K562 (cell line): ENCODE data around the gene KLK14. TPM values are rescaled to one million over a fixed set of nuclear protein-coding genes. Genes with fewer than 3 reads are reported as not detected.
A peak's percentile ranks its signal among the peaks of the same experiment; 100 is the strongest.

Experiments used
- ATAC-seq: fragments of 200-7000 bp; cut with Tn5 transposase; 3 replicates; pipeline ENCODE4 v1.9.1; 2020; ENCODE audit warnings: moderate library complexity
- BruUV-seq: library from RNA; stranded (reverse); fragments of 400-500 nt; replicated peaks from 2 replicates; lab custom pipeline; 2021; lab: Mats Ljungman, UMichigan
- CTCF ChIA-PET: fragments of 300-600 bp; formaldehyde crosslinking; extraction: SDS; loops from one replicate; lab custom pipeline; 2021; ENCODE audit warnings: low intra/inter-chr PET ratio; lab: Yijun Ruan, JAX
- POLR2A ChIA-PET: fragments of 300-600, 350-650 bp; sonication (Branson Sonifier 250); formaldehyde crosslinking; extraction: SDS; loops from one replicate; lab custom pipeline; 2021; ENCODE audit warnings: antibody characterized with exemption, inconsistent platforms; lab: Yijun Ruan, JAX
- DNase-seq, 4 experiments: peaks; one replicate each; pipeline versions ENCODE4 v3.0.0 to v3.0.0-alpha.2; 2011 to 2018; ENCODE audit warnings: low spot score in 3 of 4, mixed read lengths in 3 of 4; ENCODE audit errors: extremely low read depth in 1 of 4
- FAIRE-seq: peaks from 2 replicates; lab custom pipeline; 2011; peaks lifted over from hg19 to GRCh38; lab: Jason Lieb, UNC
- H2AFZ ChIP-seq: 2 replicates; pipeline ENCODE4 v1.6.0; 2011; ENCODE audit warnings: low read depth, low read length, control low read depth, inconsistent platforms
- H3K27ac ChIP-seq: fragments of 200-600 bp; 3 replicates; pipeline ENCODE4 v1.8.0; 2011; ENCODE audit warnings: low read depth, mild to moderate bottlenecking, control low read depth, inconsistent platforms, low read length, moderate library complexity, mixed read lengths; ENCODE audit errors: extremely low read depth
- H3K27me3 ChIP-seq, 2 experiments: fragments of 300-600 bp in 1 of 2; 2 replicates in 1 of 2; 3 replicates in 1 of 2; pipeline versions ENCODE4 v1.6.0 to v1.8.0; 2011; ENCODE audit warnings: inconsistent platforms in 2 of 2, low read length in 2 of 2, mild to moderate bottlenecking in 1 of 2, mixed read lengths in 1 of 2, moderate library complexity in 1 of 2; ENCODE audit not compliant: control insufficient read depth in 2 of 2, insufficient read depth in 2 of 2
- H3K36me3 ChIP-seq: fragments of 300-600 bp; 3 replicates; pipeline ENCODE4 v1.8.0; 2011; ENCODE audit warnings: mild to moderate bottlenecking, low read length, inconsistent platforms; ENCODE audit not compliant: control insufficient read depth, insufficient read depth
- H3K4me1 ChIP-seq, 2 experiments: fragments of 200-600 bp in 1 of 2; replicated peaks in 1 of 2; 2 replicates in 1 of 2; 3 replicates in 1 of 2; pipeline versions ENCODE4 v1.5.1 to v1.8.0; 2011; ENCODE audit warnings: inconsistent platforms in 2 of 2, low read length in 2 of 2, mild to moderate bottlenecking in 1 of 2, mixed read lengths in 1 of 2, moderate library complexity in 1 of 2; ENCODE audit not compliant: control insufficient read depth in 2 of 2, insufficient read depth in 2 of 2
- H3K4me2 ChIP-seq: 2 replicates; pipeline ENCODE4 v1.6.1; 2011; ENCODE audit warnings: low read length, control low read depth, inconsistent platforms, mixed read lengths; ENCODE audit not compliant: insufficient read depth
- H3K4me3 ChIP-seq: fragments of 200-600 bp; sonication (generic), shearing (Covaris generic); 2 replicates; pipeline ENCODE4 v1.5.1; 2016; ENCODE audit warnings: control low read depth, inconsistent platforms
- H3K79me2 ChIP-seq: fragments of 200-600 bp; 3 replicates; pipeline ENCODE4 v1.8.0; 2011; ENCODE audit warnings: low read length, inconsistent platforms; ENCODE audit not compliant: control insufficient read depth, insufficient read depth
- H3K9ac ChIP-seq, 2 experiments: 2 replicates each; pipeline versions ENCODE4 v1.6.0 to v1.6.1; 2011; ENCODE audit warnings: low read depth in 2 of 2, low read length in 2 of 2, control low read depth in 1 of 2, inconsistent platforms in 1 of 2, mild to moderate bottlenecking in 1 of 2, mixed read lengths in 1 of 2; ENCODE audit not compliant: insufficient read depth in 1 of 2
- H3K9me1 ChIP-seq: one replicate; pipeline ENCODE4 v1.6.0; 2011; ENCODE audit warnings: inconsistent platforms, mild to moderate bottlenecking, low read length, moderate library complexity; ENCODE audit not compliant: control insufficient read depth, insufficient read depth
- H3K9me3 ChIP-seq: replicated peaks from 2 replicates; pipeline ENCODE4 v1.5.1; 2011; ENCODE audit warnings: low read depth, low read length, inconsistent platforms; ENCODE audit not compliant: control insufficient read depth, insufficient read depth
- H4K20me1 ChIP-seq: replicated peaks from 2 replicates; pipeline ENCODE4 v1.6.1; 2011; ENCODE audit warnings: low read length, inconsistent platforms, mixed read lengths; ENCODE audit not compliant: control insufficient read depth, insufficient read depth
- BCOR ChIP-seq: fragments of 450-650 bp; IDR thresholded peaks from 2 replicates; pipeline ENCODE4 v1.6.1; 2016
- CBX5 ChIP-seq: IDR thresholded peaks from 2 replicates; pipeline ENCODE4 v1.6.1; 2014; ENCODE audit warnings: low read depth, borderline replicate concordance
- CEBPG ChIP-seq, 3 experiments: fragments of 200-800 bp in 1 of 3; sonication (Bioruptor generic) in 1 of 3; sonication (generic) in 1 of 3; formaldehyde crosslinking in 1 of 3; IDR thresholded peaks in 2 of 3; conservative IDR thresholded peaks in 1 of 3; 2 replicates each; pipeline versions ENCODE4 v1.6.1 to v1.8.0; 2016 to 2022; ENCODE audit warnings: missing compliant biosample characterization in 2 of 3, missing genetic modification characterization in 2 of 3, mild to moderate bottlenecking in 1 of 3, missing genetic modification reagents in 1 of 3
- DIDO1 ChIP-seq: fragments of 450-650 bp; IDR thresholded peaks from 2 replicates; pipeline ENCODE4 v1.6.1; 2016; ENCODE audit warnings: low read depth, missing biosample characterization, missing genetic modification characterization
- MTA1 ChIP-seq: fragments of 450-650 bp; IDR thresholded peaks from 2 replicates; pipeline ENCODE4 v1.6.1; 2017; ENCODE audit warnings: borderline replicate concordance
- RFX1 ChIP-seq: fragments of 450-650 bp; IDR thresholded peaks from 2 replicates; pipeline ENCODE4 v1.6.1; 2016; ENCODE audit warnings: mild to moderate bottlenecking, moderate library complexity
- RFX7 ChIP-seq: fragments of 250-450 bp; sonication (Bioruptor Pico); IDR thresholded peaks from 2 replicates; pipeline ENCODE4 v1.5.1; 2021; ENCODE audit warnings: mild to moderate bottlenecking
- SLC30A9 ChIP-seq: fragments of 250-450 bp; sonication (Bioruptor Pico); IDR thresholded peaks from 2 replicates; pipeline ENCODE4 v1.8.0; 2022; ENCODE audit warnings: mild to moderate bottlenecking, moderate library complexity
- SOX6 ChIP-seq: fragments of 450-650 bp; IDR thresholded peaks from 2 replicates; pipeline ENCODE4 v1.6.1; 2014; ENCODE audit warnings: mild to moderate bottlenecking
- TCF7 ChIP-seq: sonication (generic); IDR thresholded peaks from 2 replicates; pipeline ENCODE4 v1.6.1; 2016; ENCODE audit warnings: antibody characterized with exemption, borderline replicate concordance
- ZNF124 ChIP-seq: sonication (generic); formaldehyde crosslinking; IDR thresholded peaks from 2 replicates; pipeline ENCODE4 v1.8.1; 2022; ENCODE audit warnings: missing genetic modification reagents
- ZNF165 ChIP-seq: fragments of 250-450 bp; sonication (Bioruptor Pico); IDR thresholded peaks from 2 replicates; pipeline ENCODE4 v1.4.0; 2020; ENCODE audit warnings: borderline replicate concordance
- ZNF589 ChIP-seq: fragments of 200-800 bp; sonication (Bioruptor generic); IDR thresholded peaks from 2 replicates; pipeline ENCODE4 v1.6.1; 2016; ENCODE audit warnings: low read depth, missing genetic modification characterization, missing compliant biosample characterization
- ZNF830 ChIP-seq: fragments of 250-450 bp; sonication (Bioruptor Pico); IDR thresholded peaks from 2 replicates; pipeline ENCODE4 v1.5.0; 2021; ENCODE audit warnings: mild to moderate bottlenecking
- WGBS: fragments of 100-300 bp; shearing (Covaris generic); methylation state at CpG from one replicate; pipeline ENCODE4 v1.1.6; 2016; ENCODE audit warnings: low coverage, mixed read lengths; ENCODE audit not compliant: insufficient coverage; ENCODE audit errors: missing lambda C conversion rate; 5-methylcytosine and 5-hydroxymethylcytosine counted together
- in situ Hi-C: fragments of 300-500 bp; cut with MboI; formaldehyde crosslinking; loops from 4 replicates; pipeline ENCODE4 v1.15.0; 2018; ENCODE audit warnings: inconsistent platforms, mixed read lengths
- intact Hi-C: fragments of 100-400 bp; cut with micrococcal nuclease; formaldehyde crosslinking; loops from 2 replicates; pipeline ENCODE4 v1.14.2; 2022
- polyA plus RNA-seq, 8 experiments: library from polyadenylated mRNA; depleted of rRNA in 4 of 8; stranded (reverse) in 5 of 8; unstranded in 3 of 8; fragments of >200 nt; fragmentation: Nextera tagmentation in 2 of 8; fragmentation: Illumina TruSeq in 1 of 8; extraction: Ambion mirVana in 2 of 8; extraction: Trizol in 1 of 8; gene quantifications; 2 replicates each; pipeline versions ENCODE4 v1.2.1 to v1.2.3, GENCODE V29; 2011 to 2014; ENCODE audit warnings: inconsistent platforms in 1 of 8, missing spikeins in 1 of 8
- total RNA-seq, 7 experiments: library from RNA; depleted of rRNA in 6 of 7; stranded (reverse); fragments of >200 nt in 6 of 7; fragmentation: Illumina TruSeq in 2 of 7; extraction: Trizol in 2 of 7; gene quantifications; 2 replicates each; pipeline versions ENCODE4 v1.2.1 to v1.2.3, GENCODE V29; 2011 to 2021; ENCODE audit warnings: low replicate concordance in 1 of 7
- TF ChIP-seq, protein P1 (sequence below), 2 experiments: fragments of 450-650 bp; IDR thresholded peaks; 2 replicates each; pipeline ENCODE4 v1.6.1; 2016
- TF ChIP-seq, protein P2 (sequence below): sonication (generic); formaldehyde crosslinking; IDR thresholded peaks from 2 replicates; pipeline ENCODE4 v1.8.1; 2023; ENCODE audit warnings: missing genetic modification reagents, mild to moderate bottlenecking, borderline replicate concordance

The KLK14 gene
- total and polyA plus RNA-seq, 9 of the 15 experiments (the other 6 are each of a cell fraction or from before 2014, with no cell fraction given), result not detected

DNA sequence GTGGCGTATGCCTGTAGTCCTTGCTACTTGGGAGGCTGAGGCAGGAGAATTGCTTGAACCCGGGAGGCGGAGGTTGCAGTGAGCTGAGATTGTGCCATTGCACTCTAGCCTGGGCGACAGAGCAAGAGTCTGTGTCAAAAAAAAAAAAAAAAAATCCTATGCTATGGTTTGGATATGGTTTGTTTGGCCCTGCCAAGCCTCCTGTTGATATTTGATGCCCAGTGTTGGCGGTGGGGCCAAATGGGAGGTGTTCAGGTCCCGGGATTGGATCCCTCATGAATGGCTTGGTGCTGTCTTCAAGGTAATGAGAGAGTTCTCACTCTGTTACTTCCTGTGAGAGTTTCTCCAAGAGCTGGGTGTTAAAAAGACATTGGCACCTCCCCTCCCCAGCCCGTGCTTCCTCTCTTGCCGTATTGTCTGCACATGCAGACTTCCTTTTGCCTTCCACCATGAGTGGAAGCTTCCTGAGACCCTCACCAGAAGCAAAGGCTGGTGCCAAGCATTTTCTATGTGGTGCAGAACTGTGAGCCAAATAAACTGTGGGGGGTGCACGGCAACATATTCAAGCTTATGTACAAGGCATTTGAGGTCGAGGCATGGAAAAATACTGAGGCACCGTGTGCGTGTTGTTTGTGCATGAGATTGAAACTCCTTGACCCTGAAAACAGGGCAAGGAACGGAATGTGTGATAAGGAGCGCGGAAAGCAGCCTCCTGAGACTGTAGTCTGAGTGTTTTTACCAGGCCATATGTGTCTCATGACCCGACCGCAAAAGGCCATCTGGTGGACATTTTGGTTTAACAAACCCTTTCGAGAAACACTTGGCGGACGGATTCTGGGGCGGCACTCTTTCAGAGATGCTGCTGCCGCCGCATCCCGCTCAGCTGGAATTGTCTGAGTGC is 49.3 kb upstream of the KLK14 start:
- H3K4me2 ChIP-seq, result peak overlapping the region; percentile 54
- H3K79me2 ChIP-seq, result no peaks in the 10 kb centered on the region
- H3K9ac ChIP-seq, result no peak overlapping the region
- H3K4me3 ChIP-seq, result no peak overlapping the region
- peak overlapping the region; percentile 73 for H2AFZ ChIP-seq
- DNase-seq (peak; percentile 67 to 84 (median 71)), ATAC-seq (peak; percentile 88), FAIRE-seq (peak; percentile 91)
- peaks cover 3 to 22% of the 10 kb centered on the region in 2 experiments; a peak in 2 of 5 replicates for H3K27me3 ChIP-seq
- H3K27ac ChIP-seq, result no peak overlapping the region
- WGBS, result 16% methylated on average over 24 of the region's 24 CpGs
- ChIA-PET CTCF (interaction anchor here (0.6 kb wide), 2 partner anchors 199 to 218 kb away, joined by 3 to 4 read pairs; no protein-coding TSS in a partner anchor), POLR2A (no interaction called here)
- no TSS peak for BruUV-seq
- in situ Hi-C loops (no loop called here), intact Hi-C loops (loop anchor here (2.0 kb wide), 1 partner anchor 35 kb away; no protein-coding TSS in a partner anchor)
- H3K36me3 ChIP-seq, result no peaks in the 10 kb centered on the region
- H4K20me1 ChIP-seq, result peaks cover 4% of the 10 kb centered on the region; the same call in 1 of the 2 replicates
- H3K9me1 ChIP-seq, result no peaks in the 10 kb centered on the region
- H3K9me3 ChIP-seq, result no peaks in the 10 kb centered on the region; the same call in 1 of the 2 replicates
- peaks cover 19 to 33% of the 10 kb centered on the region in 2 experiments for H3K4me1 ChIP-seq
- TF ChIP-seq TCF7, result no peak
- no peak for TF ChIP-seq RFX1
- peak; percentile 60 for TF ChIP-seq BCOR
- peak; percentile 71; the same call in 1 of the 2 replicates for TF ChIP-seq SOX6
- TF ChIP-seq CBX5, result peak; percentile 8; the same call in 1 of the 2 replicates
- TF ChIP-seq ZNF589 (CRISPR knock-in tag), result 0 out of 2 replicates have a peak, but pooled peaks have one; percentile 53
- TF ChIP-seq RFX7 (CRISPR knock-in tag), result no peak
- TF ChIP-seq DIDO1, result no peak
- TF ChIP-seq, protein P1, sequence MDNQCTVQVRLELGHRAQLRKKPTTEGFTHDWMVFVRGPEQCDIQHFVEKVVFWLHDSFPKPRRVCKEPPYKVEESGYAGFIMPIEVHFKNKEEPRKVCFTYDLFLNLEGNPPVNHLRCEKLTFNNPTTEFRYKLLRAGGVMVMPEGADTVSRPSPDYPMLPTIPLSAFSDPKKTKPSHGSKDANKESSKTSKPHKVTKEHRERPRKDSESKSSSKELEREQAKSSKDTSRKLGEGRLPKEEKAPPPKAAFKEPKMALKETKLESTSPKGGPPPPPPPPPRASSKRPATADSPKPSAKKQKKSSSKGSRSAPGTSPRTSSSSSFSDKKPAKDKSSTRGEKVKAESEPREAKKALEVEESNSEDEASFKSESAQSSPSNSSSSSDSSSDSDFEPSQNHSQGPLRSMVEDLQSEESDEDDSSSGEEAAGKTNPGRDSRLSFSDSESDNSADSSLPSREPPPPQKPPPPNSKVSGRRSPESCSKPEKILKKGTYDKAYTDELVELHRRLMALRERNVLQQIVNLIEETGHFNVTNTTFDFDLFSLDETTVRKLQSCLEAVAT (IDR thresholded peaks at IDR 0.05), result peak in 1 of 2 experiments; percentile 93; a peak in 2 of 4 replicates
- TF ChIP-seq, protein P2, sequence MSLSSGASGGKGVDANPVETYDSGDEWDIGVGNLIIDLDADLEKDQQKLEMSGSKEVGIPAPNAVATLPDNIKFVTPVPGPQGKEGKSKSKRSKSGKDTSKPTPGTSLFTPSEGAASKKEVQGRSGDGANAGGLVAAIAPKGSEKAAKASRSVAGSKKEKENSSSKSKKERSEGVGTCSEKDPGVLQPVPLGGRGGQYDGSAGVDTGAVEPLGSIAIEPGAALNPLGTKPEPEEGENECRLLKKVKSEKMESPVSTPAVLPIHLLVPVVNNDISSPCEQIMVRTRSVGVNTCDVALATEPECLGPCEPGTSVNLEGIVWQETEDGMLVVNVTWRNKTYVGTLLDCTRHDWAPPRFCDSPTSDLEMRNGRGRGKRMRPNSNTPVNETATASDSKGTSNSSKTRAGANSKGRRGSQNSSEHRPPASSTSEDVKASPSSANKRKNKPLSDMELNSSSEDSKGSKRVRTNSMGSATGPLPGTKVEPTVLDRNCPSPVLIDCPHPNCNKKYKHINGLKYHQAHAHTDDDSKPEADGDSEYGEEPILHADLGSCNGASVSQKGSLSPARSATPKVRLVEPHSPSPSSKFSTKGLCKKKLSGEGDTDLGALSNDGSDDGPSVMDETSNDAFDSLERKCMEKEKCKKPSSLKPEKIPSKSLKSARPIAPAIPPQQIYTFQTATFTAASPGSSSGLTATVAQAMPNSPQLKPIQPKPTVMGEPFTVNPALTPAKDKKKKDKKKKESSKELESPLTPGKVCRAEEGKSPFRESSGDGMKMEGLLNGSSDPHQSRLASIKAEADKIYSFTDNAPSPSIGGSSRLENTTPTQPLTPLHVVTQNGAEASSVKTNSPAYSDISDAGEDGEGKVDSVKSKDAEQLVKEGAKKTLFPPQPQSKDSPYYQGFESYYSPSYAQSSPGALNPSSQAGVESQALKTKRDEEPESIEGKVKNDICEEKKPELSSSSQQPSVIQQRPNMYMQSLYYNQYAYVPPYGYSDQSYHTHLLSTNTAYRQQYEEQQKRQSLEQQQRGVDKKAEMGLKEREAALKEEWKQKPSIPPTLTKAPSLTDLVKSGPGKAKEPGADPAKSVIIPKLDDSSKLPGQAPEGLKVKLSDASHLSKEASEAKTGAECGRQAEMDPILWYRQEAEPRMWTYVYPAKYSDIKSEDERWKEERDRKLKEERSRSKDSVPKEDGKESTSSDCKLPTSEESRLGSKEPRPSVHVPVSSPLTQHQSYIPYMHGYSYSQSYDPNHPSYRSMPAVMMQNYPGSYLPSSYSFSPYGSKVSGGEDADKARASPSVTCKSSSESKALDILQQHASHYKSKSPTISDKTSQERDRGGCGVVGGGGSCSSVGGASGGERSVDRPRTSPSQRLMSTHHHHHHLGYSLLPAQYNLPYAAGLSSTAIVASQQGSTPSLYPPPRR (CRISPR knock-in tag), result no peak
- no peak for TF ChIP-seq ZNF830
- no peak for TF ChIP-seq CEBPG (CRISPR knock-in tag; IDR thresholded peaks at IDR 0.05)
- no peak for TF ChIP-seq CEBPG (tag; conservative IDR thresholded peaks at IDR 0.05 in 1 of 2, IDR thresholded peaks at IDR 0.05 in 1 of 2)
- TF ChIP-seq ZNF124 (CRISPR knock-in tag), result no peak
- TF ChIP-seq SLC30A9 (CRISPR knock-in tag), result no peak
- TF ChIP-seq MTA1, result 0 out of 2 replicates have a peak, but pooled peaks have one; percentile 44
- no peak for TF ChIP-seq ZNF165 (CRISPR knock-in tag)
